ENCODE results near the gene CD164L2. TPM values are rescaled to one million over a fixed set of nuclear protein-coding genes. Genes with fewer than 3 reads are reported as not detected.

CD164L2 gene
- total RNA-seq, 2 experiments from 2014 or later: not detected

- no peaks in the 10 kb centered on the region for H3K9me3 Mint-ChIP-seq
- no peak overlapping the region for H3K4me3 Mint-ChIP-seq
- Histone ChIP-seq H3K27me3 (ENCODE audit: control insufficient read depth in 1 of 2, insufficient read depth in 2 of 2, low read length in 2 of 2) (no peaks in the 10 kb centered on the region), H3K27ac (ENCODE audit: low read depth in 1 of 2, low read length in 2 of 2) (no peak overlapping the region), H3K4me1 (ENCODE audit: insufficient read depth, low read length) (peaks cover 5% of the 10 kb centered on the region), H3K9me3 (ENCODE audit: control insufficient read depth in 1 of 2, insufficient read depth in 1 of 2, low read length in 2 of 2) (no peaks in the 10 kb centered on the region), H3K4me3 (ENCODE audit: low read length) (no peak overlapping the region), H3K36me3 (ENCODE audit: insufficient read depth, low read length) (no peaks in the 10 kb centered on the region)
- H3K4me1 Mint-ChIP-seq (ENCODE audit: low read depth): no peaks in the 10 kb centered on the region
- ChIA-PET CTCF (no interaction called here), POLR2A (interaction anchor here (0.6 kb wide), 1 partner anchor 31 kb away, joined by 3 read pairs; no protein-coding TSS in a partner anchor)
- peaks cover 10% of the 10 kb centered on the region for H3K27me3 Mint-ChIP-seq
- no peaks in the 10 kb centered on the region for H3K36me3 Mint-ChIP-seq (ENCODE audit: low read depth)
- TF ChIP-seq CTCF (IDR thresholded peaks at IDR 0.05): no peak
- intact Hi-C loops (cut with DNase I, micrococcal nuclease): no loop called here
- no peak overlapping the region for H3K27ac Mint-ChIP-seq
- DNase-seq: no peak
- no peak for ATAC-seq (ENCODE audit: poor library complexity)
Measured at GRCh38 chr1:27380224-27380623, 2.9 kb downstream of the CD164L2 start.

GRCh38 chr1:27379564-27380122 lies 3.5 kb downstream of the CD164L2 start:
- H3K4me3 ChIP-seq (ENCODE audit: low read length): no peak overlapping the region
- no peaks in the 10 kb centered on the region for H3K27me3 ChIP-seq (ENCODE audit: control insufficient read depth in 1 of 2, insufficient read depth in 2 of 2, low read length in 2 of 2)
- Mint-ChIP-seq H3K36me3 (ENCODE audit: low read depth) (no peaks in the 10 kb centered on the region), H3K27me3 (peaks cover 10% of the 10 kb centered on the region), H3K4me1 (ENCODE audit: low read depth) (no peaks in the 10 kb centered on the region), H3K9me3 (no peaks in the 10 kb centered on the region), H3K27ac (no peak overlapping the region), H3K4me3 (no peak overlapping the region)
- no peak for ATAC-seq (ENCODE audit: poor library complexity)
- H3K4me1 ChIP-seq (ENCODE audit: insufficient read depth, low read length): peaks cover 5% of the 10 kb centered on the region
- no peak for TF ChIP-seq CTCF (IDR thresholded peaks at IDR 0.05)
- intact Hi-C loops (cut with DNase I, micrococcal nuclease): no loop called here
- no peak overlapping the region for H3K27ac ChIP-seq (ENCODE audit: low read depth in 1 of 2, low read length in 2 of 2)
- CTCF ChIA-PET: no interaction called here
- no peaks in the 10 kb centered on the region for H3K9me3 ChIP-seq (ENCODE audit: control insufficient read depth in 1 of 2, insufficient read depth in 1 of 2, low read length in 2 of 2)
- H3K36me3 ChIP-seq (ENCODE audit: insufficient read depth, low read length): no peaks in the 10 kb centered on the region
- DNase-seq: no peak
- POLR2A ChIA-PET: interaction anchor here (0.6 kb wide), 2 partner anchors 10 to 31 kb away, joined by 3 read pairs; no protein-coding TSS in a partner anchor

- ATAC-seq (ENCODE audit: poor library complexity) (no peak), DNase-seq (no peak)
- H3K27me3 ChIP-seq (ENCODE audit: control insufficient read depth in 1 of 2, insufficient read depth in 2 of 2, low read length in 2 of 2): no peaks in the 10 kb centered on the region
- H3K4me1 Mint-ChIP-seq (ENCODE audit: low read depth): no peaks in the 10 kb centered on the region
- no peaks in the 10 kb centered on the region for H3K36me3 Mint-ChIP-seq (ENCODE audit: low read depth)
- H3K4me3 Mint-ChIP-seq: no peak overlapping the region
- no peak overlapping the region for H3K4me3 ChIP-seq (ENCODE audit: low read length)
- H3K9me3 Mint-ChIP-seq: no peaks in the 10 kb centered on the region
- no peak overlapping the region for H3K27ac Mint-ChIP-seq
- H3K36me3 ChIP-seq (ENCODE audit: insufficient read depth, low read length): no peaks in the 10 kb centered on the region
- CTCF ChIA-PET: interaction anchor here (0.7 to 1.6 kb wide), 3 partner anchors 12 to 77 kb away, joined by 3 to 5 read pairs (median 3); no protein-coding TSS in a partner anchor
- no peak for TF ChIP-seq CTCF (IDR thresholded peaks at IDR 0.05)
- intact Hi-C loops (cut with DNase I, micrococcal nuclease): no loop called here
- H3K9me3 ChIP-seq (ENCODE audit: control insufficient read depth in 1 of 2, insufficient read depth in 1 of 2, low read length in 2 of 2): no peaks in the 10 kb centered on the region
- no peak overlapping the region for H3K27ac ChIP-seq (ENCODE audit: low read depth in 1 of 2, low read length in 2 of 2)
- no peaks in the 10 kb centered on the region for H3K4me1 ChIP-seq (ENCODE audit: insufficient read depth, low read length)
- H3K27me3 Mint-ChIP-seq: peaks cover 10% of the 10 kb centered on the region
- POLR2A ChIA-PET: no interaction called here
Measured at GRCh38 chr1:27377760-27378495, 5.2 kb downstream of the CD164L2 start.
